MM.1S (cell line): ENCODE data around the gene RRP36.
A peak's percentile ranks its signal among the peaks of the same experiment; 100 is the strongest.

Experiments
- DNase-seq: peaks from one replicate; pipeline ENCODE4 v3.0.0-alpha.2; 2015
- H2AFZ ChIP-seq: fragments of 300-600 bp; sonication (generic); 2 replicates; pipeline ENCODE4 v1.6.0; 2016; ENCODE audit warnings: antibody characterized with exemption, low read length
- H3F3A ChIP-seq: fragments of 300-600 bp; sonication (generic); 2 replicates; pipeline ENCODE4 v1.6.1; 2016; ENCODE audit warnings: mild to moderate bottlenecking, antibody characterized with exemption, low read length, moderate library complexity, mixed read lengths; ENCODE audit not compliant: insufficient read depth
- H3K27ac ChIP-seq: fragments of 300-600 bp; sonication (generic); 2 replicates; pipeline ENCODE4 v1.5.1; 2016; ENCODE audit warnings: mild to moderate bottlenecking, low read length
- H3K27me3 ChIP-seq: fragments of 300-600 bp; sonication (generic); replicated peaks from 2 replicates; pipeline ENCODE4 v1.6.0; 2016; ENCODE audit warnings: low read length; ENCODE audit not compliant: insufficient read depth
- H3K36me3 ChIP-seq: fragments of 300-600 bp; sonication (generic); replicated peaks from 2 replicates; pipeline ENCODE4 v1.6.1; 2016; ENCODE audit warnings: mild to moderate bottlenecking, low read length, mixed read lengths; ENCODE audit not compliant: insufficient read depth
- H3K4me1 ChIP-seq: fragments of 300-600 bp; sonication (generic); 2 replicates; pipeline ENCODE4 v1.6.1; 2016; ENCODE audit warnings: low read length, mixed read lengths
- H3K4me2 ChIP-seq: fragments of 300-600 bp; sonication (generic); 2 replicates; pipeline ENCODE4 v1.6.0; 2016; ENCODE audit warnings: low read depth, low read length
- H3K4me3 ChIP-seq: fragments of 300-600 bp; sonication (generic); 2 replicates; pipeline ENCODE4 v1.5.1; 2016; ENCODE audit warnings: low read length, mixed read lengths
- H3K79me2 ChIP-seq: fragments of 300-600 bp; sonication (generic); 2 replicates; pipeline ENCODE4 v1.6.1; 2016; ENCODE audit warnings: mixed run types, low read length, mixed read lengths
- H3K9ac ChIP-seq: fragments of 300-600 bp; sonication (generic); 2 replicates; pipeline ENCODE4 v1.6.1; 2016; ENCODE audit warnings: low read length, mixed read lengths
- H3K9me2 ChIP-seq: fragments of 300-600 bp; sonication (generic); replicated peaks from 2 replicates; pipeline ENCODE4 v1.6.1; 2016; ENCODE audit warnings: mild to moderate bottlenecking, low read length, mixed read lengths; ENCODE audit not compliant: insufficient read depth
- H3K9me3 ChIP-seq: fragments of 300-600 bp; sonication (generic); replicated peaks from 2 replicates; pipeline ENCODE4 v1.6.1; 2016; ENCODE audit warnings: mild to moderate bottlenecking, low read length, mixed read lengths; ENCODE audit not compliant: insufficient read depth
- H4K20me1 ChIP-seq: fragments of 300-600 bp; sonication (generic); 2 replicates; pipeline ENCODE4 v1.6.1; 2016; ENCODE audit warnings: mild to moderate bottlenecking, low read length, moderate library complexity, mixed read lengths; ENCODE audit not compliant: insufficient read depth
- EZH2 ChIP-seq: fragments of 300-600 bp; sonication (generic); optimal IDR thresholded peaks from 2 replicates; pipeline ENCODE3; 2017; ENCODE audit warnings: low read depth, mild to moderate bottlenecking, antibody characterized with exemption, low read length, mixed read lengths
- EZH2phosphoT487 ChIP-seq: fragments of 300-600 bp; sonication (generic); IDR thresholded peaks from 2 replicates; pipeline ENCODE4 v1.6.1; 2018; ENCODE audit warnings: antibody characterized with exemption, low read length
- TF ChIP-seq, protein P1 (sequence below): fragments of 300-600 bp; sonication (generic); IDR thresholded peaks from 2 replicates; pipeline ENCODE4 v1.5.1; 2016; ENCODE audit warnings: antibody characterized with exemption, low read length, mixed read lengths

Gene RRP36

DNA sequence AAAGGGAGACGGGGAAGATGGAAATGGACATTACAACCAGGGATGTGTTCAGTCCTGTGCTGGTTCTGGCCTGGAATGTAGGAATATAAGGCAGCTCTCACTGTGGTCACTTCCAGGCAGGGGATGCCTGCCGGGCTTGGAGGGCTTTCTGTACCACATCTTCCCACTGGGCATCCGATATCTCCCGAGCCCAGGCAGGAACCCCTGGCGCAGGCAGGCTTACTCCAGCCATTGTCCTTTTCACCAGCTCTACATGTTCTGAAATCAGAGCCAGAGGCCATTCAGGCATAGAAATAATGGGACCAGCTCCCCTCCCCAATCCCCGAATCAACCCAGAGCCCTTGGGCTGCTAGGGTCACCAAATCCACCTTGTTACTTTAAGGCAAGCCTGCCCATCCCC lies 9.1 kb upstream of the RRP36 start:
- Histone ChIP-seq H3K4me3 (peak overlapping the region; percentile 96), H4K20me1 (no peaks in the 10 kb centered on the region), H3K9me3 (no peaks in the 10 kb centered on the region), H3K4me2 (peak overlapping the region; percentile 99), H3K4me1 (peaks cover 9% of the 10 kb centered on the region; the same call in 1 of the 2 replicates), H3K36me3 (no peaks in the 10 kb centered on the region; the same call in 1 of the 2 replicates), H3F3A (no peaks in the 10 kb centered on the region), H3K27me3 (no peaks in the 10 kb centered on the region), H3K9ac (peak overlapping the region; percentile 84; the same call in 1 of the 2 replicates), H3K79me2 (peaks cover 54% of the 10 kb centered on the region), H2AFZ (no peak overlapping the region), H3K27ac (no peak overlapping the region), H3K9me2 (no peaks in the 10 kb centered on the region)
- TF ChIP-seq, protein P1, sequence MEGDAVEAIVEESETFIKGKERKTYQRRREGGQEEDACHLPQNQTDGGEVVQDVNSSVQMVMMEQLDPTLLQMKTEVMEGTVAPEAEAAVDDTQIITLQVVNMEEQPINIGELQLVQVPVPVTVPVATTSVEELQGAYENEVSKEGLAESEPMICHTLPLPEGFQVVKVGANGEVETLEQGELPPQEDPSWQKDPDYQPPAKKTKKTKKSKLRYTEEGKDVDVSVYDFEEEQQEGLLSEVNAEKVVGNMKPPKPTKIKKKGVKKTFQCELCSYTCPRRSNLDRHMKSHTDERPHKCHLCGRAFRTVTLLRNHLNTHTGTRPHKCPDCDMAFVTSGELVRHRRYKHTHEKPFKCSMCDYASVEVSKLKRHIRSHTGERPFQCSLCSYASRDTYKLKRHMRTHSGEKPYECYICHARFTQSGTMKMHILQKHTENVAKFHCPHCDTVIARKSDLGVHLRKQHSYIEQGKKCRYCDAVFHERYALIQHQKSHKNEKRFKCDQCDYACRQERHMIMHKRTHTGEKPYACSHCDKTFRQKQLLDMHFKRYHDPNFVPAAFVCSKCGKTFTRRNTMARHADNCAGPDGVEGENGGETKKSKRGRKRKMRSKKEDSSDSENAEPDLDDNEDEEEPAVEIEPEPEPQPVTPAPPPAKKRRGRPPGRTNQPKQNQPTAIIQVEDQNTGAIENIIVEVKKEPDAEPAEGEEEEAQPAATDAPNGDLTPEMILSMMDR = no peak
- TF ChIP-seq EZH2phosphoT487 (no peak), EZH2 (no peak)
- DNase-seq = no peak

GRCh38 chr6:43013097-43013842 lies 8.2 kb upstream of the RRP36 start:
- Histone ChIP-seq H4K20me1 (no peaks in the 10 kb centered on the region), H3K36me3 (no peaks in the 10 kb centered on the region; the same call in 1 of the 2 replicates), H3F3A (no peaks in the 10 kb centered on the region), H3K27ac (no peak overlapping the region), H3K9me2 (no peaks in the 10 kb centered on the region), H3K9me3 (no peaks in the 10 kb centered on the region), H3K4me2 (peak overlapping the region; percentile 99), H3K27me3 (no peaks in the 10 kb centered on the region), H3K9ac (peak overlapping the region; percentile 84), H3K4me3 (peak overlapping the region; percentile 96), H2AFZ (peak overlapping the region; percentile 97), H3K79me2 (peaks cover 58% of the 10 kb centered on the region), H3K4me1 (peaks cover 9% of the 10 kb centered on the region; the same call in 1 of the 2 replicates)
- DNase-seq = no peak
- TF ChIP-seq EZH2phosphoT487 (no peak), EZH2 (no peak)
- TF ChIP-seq, protein P1 = no peak

DNA sequence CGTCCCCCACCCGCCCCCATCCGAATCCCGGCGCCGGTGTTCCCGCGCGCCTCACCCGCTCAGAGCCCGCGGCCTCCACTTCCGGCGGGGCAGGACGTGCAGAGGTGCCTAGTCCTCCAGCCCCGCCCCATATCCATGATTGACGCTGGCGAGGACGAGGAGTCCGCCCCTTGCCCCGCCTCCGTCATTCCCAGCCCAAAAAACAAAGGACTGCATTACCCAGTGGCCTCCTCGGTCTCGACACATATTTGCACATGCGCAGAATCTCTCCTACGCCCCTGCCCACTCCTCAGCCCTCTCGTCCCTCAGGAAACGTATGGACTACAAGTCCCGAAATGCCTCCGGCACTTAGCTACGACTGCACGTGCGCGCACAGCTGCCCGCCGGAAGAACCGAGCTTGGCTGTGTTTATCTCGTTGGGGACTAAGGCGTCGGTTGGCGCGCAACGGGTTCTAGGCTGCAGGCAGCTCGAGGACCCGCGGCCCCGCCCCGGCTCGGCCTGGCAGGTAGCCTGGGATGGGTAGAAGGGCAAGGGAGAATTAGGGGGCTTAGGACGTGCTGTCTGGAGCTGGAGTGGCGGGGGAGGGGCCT lies 7.5 kb upstream of the RRP36 start, which contains the start of the genes KLHDC3 and MEA1:
TSS of gene KLHDC3 (plus strand) at position 407 of the 591 bp plus-strand sequence. CDS start 2,944 bp downstream, outside the sequence.
TSS of gene MEA1 (minus strand) at position 104 of the 591 bp plus-strand sequence. CDS start 133 bp downstream, outside the sequence.
- H3F3A ChIP-seq = no peaks in the 10 kb centered on the region
- H3K4me2 ChIP-seq = peak within 1 kb of the TSS; percentile 99
- peak within 1 kb of the TSS; percentile 84 for H3K9ac ChIP-seq
- peak; percentile 100 for DNase-seq
- peak within 1 kb of the TSS; percentile 96 for H3K4me3 ChIP-seq
- H3K4me1 ChIP-seq = peaks cover 9% of the 10 kb centered on the region; the same call in 1 of the 2 replicates
- H3K27me3 ChIP-seq = no peaks in the 10 kb centered on the region
- peaks cover 58% of the 10 kb centered on the region for H3K79me2 ChIP-seq
- no peaks in the 10 kb centered on the region for H3K9me2 ChIP-seq
- H4K20me1 ChIP-seq = no peaks in the 10 kb centered on the region
- H3K9me3 ChIP-seq = no peaks in the 10 kb centered on the region
- H3K27ac ChIP-seq = no peak within 1 kb of the TSS; the same call in 1 of the 2 replicates
- no peaks in the 10 kb centered on the region; the same call in 1 of the 2 replicates for H3K36me3 ChIP-seq
- TF ChIP-seq, protein P1 = no peak
- TF ChIP-seq EZH2phosphoT487 = no peak
- no peak for TF ChIP-seq EZH2
- H2AFZ ChIP-seq = peak within 1 kb of the TSS; percentile 97
